Stimulated activated CD8-positive, alpha-beta memory T cell treated with anti-CD3 and anti-CD28 coated beads, Interleukin-4, amount 100 ng/mL, for 4 hours (primary cell): ENCODE data around the gene CCDC142.
"Not testable (repeated sequence)": the region's sequence is repeated elsewhere in the genome, so short reads cannot be mapped to it uniquely, and the experiment has no call there.

Experiments used
- DNase-seq, 2 donors: peaks; one replicate each; pipeline ENCODE4 v3.0.0-alpha.2; 2020; ENCODE audit warnings: low read depth in 2 of 2, low spot score in 1 of 2

The CCDC142 gene

GRCh38 chr2:74442483-74443297 lies 40.1 kb downstream of the CCDC142 start:
- DNase-seq = not testable (repeated sequence)

- no peak for DNase-seq
These were observed 40.9 kb downstream of the CCDC142 start, which contains the start of gene RTKN for GRCh38 chr2:74441690-74442482. RTKN (minus strand) TSS chr2:74441937; CDS start chr2:74441816, 121 bp downstream.

- no peak for DNase-seq
These were observed 41.6 kb downstream of the CCDC142 start for GRCh38 chr2:74441170-74441689.

- DNase-seq = no peak
These were observed 42.2 kb downstream of the CCDC142 start for GRCh38 chr2:74440378-74441169.

GRCh38 chr2:74439803-74440377 lies 42.9 kb downstream of the CCDC142 start:
- no peak for DNase-seq

- DNase-seq = no peak
These were observed 43.4 kb downstream of the CCDC142 start for GRCh38 chr2:74439373-74439772.

- DNase-seq = no peak
These were observed 44.5 kb downstream of the CCDC142 start for GRCh38 chr2:74438248-74438647.

- DNase-seq = no peak
These were observed 45.7 kb downstream of the CCDC142 start for GRCh38 chr2:74436848-74437695.

GRCh38 chr2:74436111-74436805 lies 46.5 kb downstream of the CCDC142 start:
- no peak for DNase-seq

- DNase-seq = no peak
These were observed 52.3 kb downstream of the CCDC142 start for GRCh38 chr2:74430502-74430901.

GRCh38 chr2:74429487-74430451 lies 53.0 kb downstream of the CCDC142 start:
- DNase-seq = no peak

GRCh38 chr2:74428675-74429074 lies 54.1 kb downstream of the CCDC142 start:
- no peak for DNase-seq

GRCh38 chr2:74427551-74427950 lies 55.2 kb downstream of the CCDC142 start:
- no peak for DNase-seq

- DNase-seq = no peak
These were observed 56.5 kb downstream of the CCDC142 start for GRCh38 chr2:74426181-74426758.

- no peak for DNase-seq
These were observed 57.3 kb downstream of the CCDC142 start for GRCh38 chr2:74425523-74425922.

GRCh38 chr2:74424995-74425406 lies 57.8 kb downstream of the CCDC142 start:
- no peak for DNase-seq

- DNase-seq = no peak
These were observed 58.4 kb downstream of the CCDC142 start for GRCh38 chr2:74424139-74424992.
